Measurements from ENCODE around the gene SAC3D1. TPM values are rescaled to one million over a fixed set of nuclear protein-coding genes. Genes with fewer than 3 reads are reported as not detected.

SAC3D1 gene
- 10 to 100 TPM; 14.0 to 14.5 TPM for total RNA-seq

DNA sequence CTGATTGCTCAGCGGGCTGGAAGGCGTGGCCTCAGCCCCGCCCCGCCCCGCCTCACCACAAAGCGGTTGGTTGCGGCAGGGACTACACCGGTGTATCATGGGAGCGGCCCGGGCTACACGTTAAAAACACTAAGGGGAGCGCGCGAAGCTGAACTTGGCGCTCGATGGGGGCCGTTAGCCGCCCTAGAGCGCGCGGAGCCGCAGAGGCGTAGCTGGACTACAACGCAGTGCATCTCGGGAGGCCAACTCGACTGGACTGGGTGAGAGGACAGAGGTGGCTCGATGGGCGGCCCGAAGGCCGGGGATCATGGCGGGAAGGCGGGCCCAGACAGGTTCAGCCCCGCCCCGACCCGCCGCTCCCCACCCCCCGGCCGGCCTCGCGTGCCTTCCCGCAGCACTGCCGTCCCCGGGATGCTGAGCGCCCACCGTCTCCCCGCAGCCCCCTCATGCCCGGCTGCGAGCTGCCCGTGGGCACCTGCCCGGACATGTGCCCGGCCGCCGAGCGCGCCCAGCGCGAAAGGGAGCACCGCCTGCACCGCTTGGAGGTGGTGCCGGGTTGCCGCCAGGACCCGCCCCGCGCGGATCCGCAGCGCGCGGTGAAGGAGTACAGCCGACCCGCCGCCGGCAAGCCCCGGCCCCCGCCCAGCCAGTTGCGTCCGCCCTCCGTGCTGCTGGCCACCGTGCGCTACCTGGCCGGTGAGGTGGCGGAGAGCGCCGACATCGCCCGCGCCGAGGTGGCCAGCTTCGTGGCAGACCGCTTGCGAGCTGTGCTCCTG, at the start of gene SAC3D1:
SAC3D1 (plus strand) TSS at position 364 of the 776 bp plus-strand sequence; CDS start at position 447, 83 bp downstream.
- TF ChIP-seq, protein P1, sequence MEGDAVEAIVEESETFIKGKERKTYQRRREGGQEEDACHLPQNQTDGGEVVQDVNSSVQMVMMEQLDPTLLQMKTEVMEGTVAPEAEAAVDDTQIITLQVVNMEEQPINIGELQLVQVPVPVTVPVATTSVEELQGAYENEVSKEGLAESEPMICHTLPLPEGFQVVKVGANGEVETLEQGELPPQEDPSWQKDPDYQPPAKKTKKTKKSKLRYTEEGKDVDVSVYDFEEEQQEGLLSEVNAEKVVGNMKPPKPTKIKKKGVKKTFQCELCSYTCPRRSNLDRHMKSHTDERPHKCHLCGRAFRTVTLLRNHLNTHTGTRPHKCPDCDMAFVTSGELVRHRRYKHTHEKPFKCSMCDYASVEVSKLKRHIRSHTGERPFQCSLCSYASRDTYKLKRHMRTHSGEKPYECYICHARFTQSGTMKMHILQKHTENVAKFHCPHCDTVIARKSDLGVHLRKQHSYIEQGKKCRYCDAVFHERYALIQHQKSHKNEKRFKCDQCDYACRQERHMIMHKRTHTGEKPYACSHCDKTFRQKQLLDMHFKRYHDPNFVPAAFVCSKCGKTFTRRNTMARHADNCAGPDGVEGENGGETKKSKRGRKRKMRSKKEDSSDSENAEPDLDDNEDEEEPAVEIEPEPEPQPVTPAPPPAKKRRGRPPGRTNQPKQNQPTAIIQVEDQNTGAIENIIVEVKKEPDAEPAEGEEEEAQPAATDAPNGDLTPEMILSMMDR (IDR thresholded peaks at IDR 0.05) = no peak
- peaks cover 12% of the 10 kb centered on the region for H3K36me3 Mint-ChIP-seq (ENCODE audit: low read depth)
- ATAC-seq (peak; percentile 96), DNase-seq (peak; percentile 95)
- H3K4me3 Mint-ChIP-seq = peak within 1 kb of the TSS; percentile 87
- no peaks in the 10 kb centered on the region for H3K27me3 Mint-ChIP-seq
- peak within 1 kb of the TSS; percentile 97 for H3K27ac Mint-ChIP-seq
- H3K4me1 Mint-ChIP-seq (ENCODE audit: low read depth) = peaks cover 13% of the 10 kb centered on the region
- POLR2A ChIA-PET = interaction anchor here (0.8 to 3.3 kb wide), 12 partner anchors 9 to 456 kb away, joined by 3 to 13 read pairs (median 6); partner anchors contain the start of genes ARL2, CDCA5, SNX15 and ZNHIT2
- H3K9me3 Mint-ChIP-seq = no peaks in the 10 kb centered on the region
- intact Hi-C loops (cut with micrococcal nuclease) = no loop called here
- CTCF ChIA-PET = interaction anchor here (1.0 to 2.3 kb wide), 10 partner anchors 8 to 289 kb away, joined by 3 to 18 read pairs (median 5); partner anchors contain the start of genes ARL2 and NAALADL1

- DNase-seq = no peak
- H3K4me3 Mint-ChIP-seq = no peak overlapping the region
- H3K9me3 Mint-ChIP-seq = no peaks in the 10 kb centered on the region
- H3K36me3 Mint-ChIP-seq (ENCODE audit: low read depth) = no peaks in the 10 kb centered on the region
- ChIA-PET POLR2A (no interaction called here), CTCF (interaction anchor here (2.1 kb wide), 1 partner anchor 20 kb away, joined by 6 read pairs; the partner anchor contains the start of gene ARL2)
- intact Hi-C loops (cut with micrococcal nuclease) = no loop called here
- no peak for ATAC-seq
- H3K27me3 Mint-ChIP-seq = peaks cover 7% of the 10 kb centered on the region
- TF ChIP-seq, protein P1 (IDR thresholded peaks at IDR 0.05) = no peak
- H3K4me1 Mint-ChIP-seq (ENCODE audit: low read depth) = peaks cover 20% of the 10 kb centered on the region
- no peak overlapping the region for H3K27ac Mint-ChIP-seq
Measured at GRCh38 chr11:64994318-64994717, 46.7 kb upstream of the SAC3D1 start.

GRCh38 chr11:64996327-64996709, 44.7 kb upstream of the SAC3D1 start:
- no peaks in the 10 kb centered on the region for H3K9me3 Mint-ChIP-seq
- POLR2A ChIA-PET = no interaction called here
- peaks cover 15% of the 10 kb centered on the region for H3K4me1 Mint-ChIP-seq (ENCODE audit: low read depth)
- ATAC-seq = no peak
- no peaks in the 10 kb centered on the region for H3K36me3 Mint-ChIP-seq (ENCODE audit: low read depth)
- intact Hi-C loops (cut with micrococcal nuclease) = no loop called here
- no peak for DNase-seq
- CTCF ChIA-PET = interaction anchor here (0.8 to 1.5 kb wide), 3 partner anchors 18 to 149 kb away, joined by 3 to 4 read pairs (median 3); partner anchors contain the start of gene ARL2
- no peak overlapping the region for H3K4me3 Mint-ChIP-seq
- no peak overlapping the region for H3K27ac Mint-ChIP-seq
- peaks cover 6% of the 10 kb centered on the region for H3K27me3 Mint-ChIP-seq
- TF ChIP-seq, protein P1 (IDR thresholded peaks at IDR 0.05) = no peak

- Mint-ChIP-seq H3K4me3 (no peak within 1 kb of the TSS), H3K27ac (no peak within 1 kb of the TSS), H3K4me1 (ENCODE audit: low read depth) (peaks cover 15% of the 10 kb centered on the region), H3K27me3 (peaks cover 6% of the 10 kb centered on the region), H3K36me3 (ENCODE audit: low read depth) (no peaks in the 10 kb centered on the region), H3K9me3 (no peaks in the 10 kb centered on the region)
- DNase-seq (peak; percentile 25), ATAC-seq (peak; percentile 51)
- TF ChIP-seq, protein P1 (IDR thresholded peaks at IDR 0.05) = no peak
- CTCF ChIA-PET = interaction anchor here (0.8 to 1.6 kb wide), 5 partner anchors 11 to 149 kb away, joined by 3 read pairs; partner anchors contain the start of gene ARL2
- POLR2A ChIA-PET = interaction anchor here (1.2 to 1.3 kb wide), 2 partner anchors 121 to 181 kb away, joined by 3 read pairs; partner anchors contain the start of gene ZNHIT2
- intact Hi-C loops (cut with micrococcal nuclease) = no loop called here
Measured at GRCh38 chr11:64996710-64997380, 44.2 kb upstream of the SAC3D1 start, which contains the start of gene BATF2. BATF2 (minus strand) TSS chr11:64996971; CDS start chr11:64996914, 57 bp downstream.
